B cell (primary cell): ENCODE measurements around the gene GJC3.

Source experiments
- CTCF ChIP-seq: fragments of 200-600 bp; IDR thresholded peaks from one replicate; pipeline ENCODE4 v1.8.0; 2022; ENCODE audit warnings: antibody characterized with exemption, mild to moderate bottlenecking
- EZH2 ChIP-seq: IDR thresholded peaks from 2 replicates; pipeline ENCODE4 v1.6.1; 2012; ENCODE audit warnings: borderline replicate concordance, low read depth, mild to moderate bottlenecking, moderate library complexity, low read length; ENCODE audit not compliant: insufficient read depth, poor library complexity, severe bottlenecking

- TF ChIP-seq CTCF (no peak), EZH2 (no peak)
These were observed 14.4 kb upstream of the GJC3 start for GRCh38 chr7:99943641-99944496.
